RPMI7951 (cell line): ENCODE measurements around the gene C1orf232. TPM values are rescaled to one million over a fixed set of nuclear protein-coding genes. Genes with fewer than 3 reads are reported as not detected.

Experiments used
- DNase-seq: peaks from one replicate; pipeline ENCODE4 v3.0.0-alpha.2; 2012; ENCODE audit warnings: low read depth
- total RNA-seq: library from RNA; depleted of rRNA; stranded (reverse); fragments of >200 nt; shearing (Covaris generic); gene quantifications from 2 replicates; pipeline ENCODE4 v1.2.3, GENCODE V29; 2014

Gene C1orf232
- total RNA-seq, 1 experiment from 2014 or later = not detected

DNA sequence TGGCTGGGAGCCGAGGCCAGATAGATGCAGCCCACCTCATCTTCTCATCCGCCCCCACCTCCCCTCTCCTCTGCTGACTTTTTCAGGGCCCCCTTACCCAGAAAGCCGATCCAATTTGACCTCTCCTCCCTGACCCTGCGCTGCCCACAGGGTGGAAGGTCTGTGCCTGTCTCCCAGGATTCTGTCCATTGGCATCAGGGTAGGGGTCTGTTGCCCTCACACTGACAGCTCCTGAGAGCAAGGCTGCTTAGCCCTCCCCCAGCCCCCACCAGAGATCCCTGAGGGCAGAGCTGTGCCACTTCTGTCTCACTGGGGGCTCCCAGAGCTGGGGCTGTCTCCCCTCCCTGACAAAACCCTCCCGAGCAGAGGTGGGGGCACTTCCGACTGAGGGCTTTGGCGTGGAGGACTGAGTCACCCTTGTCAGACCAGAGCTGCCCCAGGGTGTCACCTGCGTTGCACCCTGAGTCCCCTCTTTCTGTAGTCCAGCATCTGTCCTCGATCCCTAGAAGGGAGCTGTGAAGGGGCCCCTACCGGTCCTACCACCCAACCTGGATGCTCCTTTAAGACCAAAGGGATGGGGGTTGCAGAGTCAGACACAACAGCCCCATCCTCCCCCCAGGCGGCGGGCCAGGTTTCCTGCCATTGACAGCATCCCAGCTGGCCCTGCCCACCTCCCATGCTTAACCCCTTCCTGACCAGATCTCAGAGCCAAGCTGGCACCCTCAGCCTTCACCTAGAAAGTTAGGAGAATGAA is 12.3 kb downstream of the C1orf232 start:
- DNase-seq = peak; percentile 15

GRCh38 chr1:26155370-26156284 is 13.1 kb downstream of the C1orf232 start:
- DNase-seq = no peak

- no peak for DNase-seq
Observed at GRCh38 chr1:26154750-26155149, 14.0 kb downstream of the C1orf232 start.

DNA sequence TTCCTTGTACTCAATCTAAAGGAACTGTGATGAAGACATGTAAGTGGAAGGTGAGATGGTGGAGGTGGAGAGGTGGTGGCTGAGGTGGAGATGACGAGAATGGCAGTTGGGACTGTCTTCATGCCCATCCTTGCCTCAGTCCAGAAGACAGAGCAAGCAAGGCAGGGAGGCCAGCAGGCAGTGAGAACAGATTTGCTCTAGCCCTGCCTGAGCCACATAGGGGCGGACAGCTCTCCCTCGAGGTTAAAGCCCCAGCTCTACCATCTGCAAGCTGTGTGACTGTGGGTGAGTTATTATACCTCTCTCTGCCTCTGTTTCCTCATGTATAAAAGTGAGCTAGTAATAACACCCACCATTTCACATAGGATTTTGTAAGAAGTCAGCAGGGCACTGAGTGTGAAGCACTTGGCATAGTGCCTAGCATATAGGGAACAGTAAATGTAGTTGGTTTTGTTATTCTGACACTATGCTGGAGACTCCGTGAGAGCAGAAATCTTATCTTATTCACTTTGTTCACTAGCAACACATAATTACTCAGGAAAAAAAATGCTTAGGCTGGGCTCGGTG is 14.7 kb downstream of the C1orf232 start:
- no peak for DNase-seq

DNA sequence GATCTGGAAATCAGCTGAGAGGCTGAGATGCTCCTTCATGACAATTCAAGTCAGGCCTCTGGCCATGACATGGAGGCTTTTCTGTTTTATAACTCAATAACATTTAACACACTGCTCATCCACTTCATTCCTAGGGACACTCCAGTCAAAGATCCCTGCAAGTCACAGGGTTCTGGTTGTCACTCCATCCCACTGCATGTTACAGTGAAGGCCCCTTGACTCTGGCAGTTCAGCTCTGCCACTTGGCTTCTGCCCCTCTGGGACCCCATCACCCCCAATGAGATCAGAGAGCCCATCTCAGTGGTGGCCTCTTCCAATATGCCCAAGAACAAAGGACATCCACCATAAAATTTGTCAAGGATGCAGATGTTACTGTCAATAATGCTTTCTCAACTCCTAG is 19.9 kb downstream of the C1orf232 start:
- DNase-seq = no peak

GRCh38 chr1:26145960-26146294 is 22.8 kb downstream of the C1orf232 start:
- no peak for DNase-seq

GRCh38 chr1:26145041-26145959 is 23.5 kb downstream of the C1orf232 start:
- DNase-seq = peak; percentile 78

DNA sequence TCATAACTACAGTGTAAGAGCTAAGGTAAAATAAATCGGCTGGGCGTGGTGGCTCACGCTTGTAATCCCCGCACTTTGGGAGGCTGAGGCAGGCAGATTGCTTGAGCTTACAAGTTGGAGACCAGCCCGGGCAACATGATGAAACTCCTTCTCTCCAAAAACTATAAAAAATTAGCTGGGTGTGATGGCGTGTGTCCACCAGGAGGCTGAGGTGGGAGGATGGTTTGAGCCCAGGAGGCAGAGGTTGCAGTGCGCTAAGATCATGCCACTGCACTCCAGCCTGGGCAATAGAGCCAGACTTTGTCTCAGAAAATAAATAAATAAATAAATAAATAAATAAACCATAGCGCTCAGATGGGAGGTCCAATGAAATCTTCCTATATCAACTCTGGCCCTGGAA is 26.6 kb downstream of the C1orf232 start:
- no peak for DNase-seq

DNA sequence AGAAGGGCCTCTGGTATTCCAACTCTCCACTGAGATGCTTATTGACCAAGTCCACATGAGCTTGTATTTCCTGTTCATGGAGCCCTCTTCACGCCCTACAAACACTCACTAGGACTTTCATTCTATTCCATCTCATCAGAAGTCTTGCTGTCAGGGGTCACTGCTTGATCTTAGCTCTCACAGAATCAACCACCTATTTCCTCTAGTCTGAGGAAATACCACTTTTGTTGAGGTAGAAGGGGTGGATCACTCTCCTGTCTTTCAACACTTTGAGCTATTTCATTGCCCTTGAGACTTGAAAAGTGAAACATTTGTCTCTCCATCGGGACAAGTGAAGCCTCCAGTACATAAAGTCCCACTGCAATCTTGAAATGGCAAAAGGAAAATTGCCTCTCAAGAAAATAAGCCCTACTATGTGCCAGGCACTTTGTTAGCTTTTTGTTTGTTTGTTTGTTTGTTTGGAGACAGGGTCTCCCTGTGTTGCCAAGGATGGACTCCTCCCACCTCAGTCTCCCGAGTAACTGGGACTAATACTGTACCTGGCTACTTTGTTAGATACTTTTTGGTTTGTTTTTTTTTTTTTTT is 29.7 kb downstream of the C1orf232 start:
- DNase-seq = no peak

- DNase-seq = no peak
Observed at GRCh38 chr1:26134466-26134865, 34.3 kb downstream of the C1orf232 start.

DNA sequence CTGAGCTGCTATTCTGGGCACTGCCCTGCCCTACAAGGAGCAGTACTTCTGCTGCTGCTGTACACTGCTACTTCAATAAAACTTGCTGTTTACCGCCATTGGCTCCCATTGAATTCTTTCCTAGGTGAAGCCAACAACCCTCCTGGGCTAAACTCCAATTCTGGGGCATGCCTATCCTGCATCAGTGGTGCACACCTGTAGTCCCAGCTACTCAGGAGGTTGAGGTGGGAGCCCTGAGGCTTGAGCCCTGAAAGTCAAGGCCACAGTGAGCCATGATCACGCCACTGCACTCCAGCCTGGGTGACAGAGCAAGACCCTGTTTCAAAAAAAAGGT is 36.0 kb downstream of the C1orf232 start:
- no peak for DNase-seq

- DNase-seq = peak; percentile 44
Observed at GRCh38 chr1:26132128-26132833, 36.5 kb downstream of the C1orf232 start.

- no peak for DNase-seq
Observed at GRCh38 chr1:26130695-26131094, 38.1 kb downstream of the C1orf232 start.

DNA sequence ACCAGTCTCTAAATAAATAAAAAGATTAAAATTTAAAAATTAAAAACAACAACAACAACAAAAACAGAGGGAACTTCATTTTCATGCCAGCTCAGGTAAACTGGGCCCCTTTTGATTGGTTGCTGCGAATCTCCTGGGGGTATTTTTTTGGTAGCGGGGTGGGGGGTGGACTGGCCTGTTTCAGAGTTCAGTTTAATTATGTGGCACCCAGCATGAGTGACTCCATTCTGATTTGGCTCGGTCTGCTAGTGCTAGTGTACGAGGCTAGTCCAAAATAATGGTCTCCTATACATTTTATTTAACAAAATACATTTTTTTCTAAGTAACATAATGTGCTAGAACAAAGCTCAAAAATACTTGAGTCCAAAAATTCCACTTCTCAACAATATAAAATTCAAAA is 39.0 kb downstream of the C1orf232 start:
- DNase-seq = no peak

GRCh38 chr1:26127235-26128163 is 41.3 kb downstream of the C1orf232 start:
- DNase-seq = peak; percentile 18

DNA sequence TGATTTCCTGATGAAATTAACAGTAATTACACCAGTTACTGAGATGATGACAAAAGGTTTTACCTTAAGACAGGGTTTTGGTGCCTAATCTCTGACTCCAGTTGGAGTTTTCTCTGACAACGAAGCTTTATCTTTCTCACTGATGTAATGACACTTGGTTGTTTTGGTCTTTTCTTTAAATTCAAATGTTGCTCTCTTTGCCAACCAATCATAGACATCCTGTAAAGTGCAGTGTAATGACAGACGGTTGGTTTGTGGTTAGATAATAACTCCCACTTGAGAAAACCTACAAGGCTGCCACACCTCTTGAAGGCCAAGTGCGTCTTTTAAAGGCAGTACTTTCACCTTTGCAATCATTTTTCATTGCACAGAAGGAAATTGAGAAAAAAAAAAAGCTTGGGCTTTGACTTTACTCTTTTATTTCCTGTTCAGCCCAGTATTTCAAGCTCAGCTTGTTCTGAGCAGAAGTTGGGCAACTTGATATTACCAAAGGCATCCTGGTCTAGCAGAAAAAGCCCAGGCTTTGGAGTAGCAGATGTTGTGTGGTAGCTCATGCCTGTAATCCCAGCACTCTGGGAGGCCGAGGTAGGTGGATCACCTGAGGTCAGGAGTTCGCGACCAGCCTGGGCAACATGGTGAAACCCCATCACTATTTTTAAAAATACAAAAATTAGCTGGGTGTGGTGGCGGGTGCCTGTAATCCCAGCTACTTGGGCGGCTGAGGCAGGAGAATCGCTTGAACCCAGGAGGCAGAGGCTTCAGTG is 42.3 kb downstream of the C1orf232 start:
- DNase-seq = peak; percentile 87

DNA sequence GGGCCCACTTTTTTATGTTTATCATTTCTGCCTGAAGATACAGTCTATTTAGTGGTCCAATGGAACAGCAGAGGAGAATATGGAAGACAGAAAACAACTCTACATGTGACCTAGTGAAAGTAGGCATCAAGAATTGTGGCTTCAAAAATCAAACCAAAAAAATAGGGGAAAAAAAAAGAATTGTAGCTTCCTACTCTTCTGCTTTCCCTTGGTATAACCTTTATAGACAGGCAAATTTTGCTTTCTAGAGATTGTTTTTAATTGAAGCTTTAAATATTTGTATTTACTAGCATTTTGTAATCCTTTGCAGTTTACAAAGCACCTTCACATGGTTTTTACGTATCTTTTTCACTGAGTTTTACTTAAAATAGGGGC is 42.8 kb downstream of the C1orf232 start:
- no peak for DNase-seq

- no peak for DNase-seq
Observed at GRCh38 chr1:26125382-26125781, 43.4 kb downstream of the C1orf232 start.
